ENCODE data around the gene ARFGAP3.

DNA sequence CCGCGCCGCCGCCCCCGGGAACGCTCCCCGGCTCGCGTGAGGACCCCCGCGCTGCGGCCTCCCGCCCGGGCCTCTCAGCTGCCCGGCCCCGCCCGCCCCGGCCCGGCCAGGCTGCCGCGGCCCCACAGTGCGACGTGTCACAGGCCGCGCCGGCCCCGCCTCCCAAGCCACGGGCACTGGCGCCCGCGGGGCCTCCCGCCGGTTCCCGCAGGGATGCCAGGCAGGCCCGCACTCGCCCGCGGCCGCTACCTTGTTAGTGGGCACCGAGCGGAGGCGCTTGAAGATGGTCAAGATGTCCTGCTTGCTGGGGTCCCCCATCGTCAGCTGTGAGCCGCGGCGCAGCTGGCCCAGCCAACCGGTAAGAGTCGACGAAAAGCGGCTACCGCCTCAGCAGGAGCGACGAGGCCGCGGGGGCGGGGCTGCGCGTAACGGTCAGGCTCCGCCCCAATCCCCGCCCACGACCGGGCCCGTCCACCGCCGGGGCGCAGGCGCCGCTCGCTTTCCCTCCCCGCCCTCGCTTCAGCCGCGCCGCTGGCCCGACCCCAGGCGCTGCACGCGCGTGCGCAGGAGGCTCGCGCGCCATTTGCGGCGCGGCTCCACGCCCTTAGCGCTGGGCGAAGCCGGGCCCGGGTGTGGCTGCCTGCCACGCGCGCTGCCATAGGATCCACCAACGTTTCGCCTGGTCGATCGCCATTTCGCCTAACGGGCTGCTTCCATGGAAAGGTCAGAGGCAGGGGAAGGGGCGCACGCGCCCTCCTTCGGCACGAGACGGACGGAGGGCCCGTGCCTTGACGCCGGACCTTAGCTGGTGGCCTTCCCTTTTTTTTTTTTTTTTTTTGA lies at the start of gene ARFGAP3:
- TF ChIP-seq EZH2 (IDR thresholded peaks at IDR 0.05; ENCODE audit: borderline replicate concordance) (no peak), CTCF (IDR thresholded peaks at IDR 0.05; ENCODE audit: poor library complexity) (no peak)
